AG20443 (cell line): ENCODE results near the gene CRMP1.
A peak's percentile ranks its signal among the peaks of the same experiment; 100 is the strongest.
"Not testable (repeated sequence)": the region's sequence is repeated elsewhere in the genome, so short reads cannot be mapped to it uniquely, and the experiment has no call there.

Experiments
- DNase-seq: peaks from one replicate; pipeline ENCODE4 v3.0.0; 2012; ENCODE audit warnings: low spot score, mixed read lengths

The CRMP1 gene

GRCh38 chr4:5856362-5856761, 36.5 kb downstream of the CRMP1 start:
- not testable (repeated sequence) for DNase-seq

DNA sequence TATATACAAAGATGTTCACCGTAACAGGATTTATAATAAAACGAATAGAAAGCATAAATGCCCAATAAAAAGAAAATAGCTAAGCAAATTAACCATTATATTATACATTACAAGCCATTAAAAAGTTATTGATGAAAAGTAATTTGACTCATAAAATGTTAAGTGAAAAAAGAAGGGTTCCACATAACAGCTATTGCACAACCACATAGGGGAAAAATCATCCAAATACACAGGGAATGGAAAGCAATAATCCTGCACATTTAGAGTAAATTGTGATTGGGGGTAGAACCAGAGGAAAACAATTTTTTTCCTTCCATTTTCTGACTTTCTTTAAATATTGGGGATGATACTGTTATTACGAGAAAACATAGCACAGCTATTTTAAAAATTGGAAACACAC, 38.0 kb downstream of the CRMP1 start:
- DNase-seq, result no peak

DNA sequence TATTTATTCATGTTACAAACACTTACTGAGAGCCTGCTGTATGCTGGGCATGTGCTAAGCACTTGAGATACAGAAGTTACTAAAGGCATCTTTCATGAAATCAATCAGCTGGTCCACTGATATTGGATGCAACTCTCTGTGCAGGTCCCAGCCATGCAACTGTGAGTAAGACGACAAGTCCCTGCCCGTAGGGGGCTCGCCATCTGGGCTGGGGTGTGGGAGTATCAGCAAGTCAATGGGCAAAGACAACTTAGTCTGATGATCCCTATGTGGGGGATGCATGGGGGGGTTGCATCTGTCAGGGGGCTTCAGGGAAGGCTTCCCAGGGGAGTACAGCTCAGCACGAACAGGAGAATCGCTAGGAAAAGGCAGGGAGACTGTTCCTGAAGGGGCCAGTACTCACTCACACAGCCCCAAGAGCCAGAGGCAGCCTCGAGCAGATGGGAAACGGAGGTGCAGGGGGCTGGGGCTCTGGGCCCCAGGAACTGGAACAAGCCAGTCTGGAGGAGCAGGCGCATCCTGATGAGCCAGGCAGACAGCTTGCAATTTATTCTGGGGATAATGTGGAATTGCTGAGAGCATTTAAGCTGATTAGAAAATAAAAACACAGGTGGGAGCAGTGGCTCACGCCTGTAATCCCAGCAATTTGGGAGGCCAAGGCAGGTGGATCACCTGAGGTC, 40.2 kb downstream of the CRMP1 start:
- DNase-seq, result no peak

- DNase-seq, result no peak
Observed at GRCh38 chr4:5851637-5852301, 41.1 kb downstream of the CRMP1 start.

DNA sequence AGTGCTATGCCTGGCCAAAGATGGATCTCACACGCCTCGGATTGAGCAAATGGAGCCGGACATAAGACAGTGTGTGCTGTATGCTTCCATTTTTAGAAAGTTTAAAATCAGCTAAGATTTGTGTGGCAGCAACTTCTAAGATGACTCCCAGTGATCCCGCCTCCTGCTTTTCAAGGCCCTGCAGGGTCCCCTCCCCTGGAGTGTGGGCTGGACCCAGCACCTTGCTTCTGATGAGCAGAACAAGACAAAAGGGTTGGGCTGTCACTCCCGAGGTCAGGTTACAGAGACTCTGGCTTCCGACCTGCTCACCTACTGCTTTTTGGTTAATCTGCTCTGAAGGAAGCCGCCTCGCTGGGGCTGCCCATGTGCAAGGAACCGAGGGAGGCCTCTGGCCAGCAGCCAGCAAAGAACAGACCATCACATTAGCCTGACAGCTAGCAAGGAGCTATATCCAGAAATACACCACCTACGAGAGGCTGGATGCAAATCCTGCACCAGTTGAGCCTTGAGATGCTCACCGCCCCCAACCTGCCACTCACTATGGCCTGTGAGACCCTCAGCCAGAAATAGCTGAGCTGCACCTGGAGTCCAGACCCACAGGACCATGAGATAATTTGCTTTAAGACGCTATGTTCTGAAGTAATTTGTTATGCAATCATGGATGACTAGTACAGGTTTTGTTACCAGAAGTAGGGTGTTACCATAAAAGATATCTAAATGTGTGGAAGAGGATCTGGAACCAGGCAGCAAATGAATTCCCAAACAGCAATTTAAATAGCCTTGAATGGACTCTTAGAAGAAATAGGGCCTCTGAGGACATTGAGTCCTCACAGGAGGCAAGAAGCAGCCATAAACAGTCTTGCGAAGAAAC, 47.6 kb downstream of the CRMP1 start:
- no peak for DNase-seq

DNA sequence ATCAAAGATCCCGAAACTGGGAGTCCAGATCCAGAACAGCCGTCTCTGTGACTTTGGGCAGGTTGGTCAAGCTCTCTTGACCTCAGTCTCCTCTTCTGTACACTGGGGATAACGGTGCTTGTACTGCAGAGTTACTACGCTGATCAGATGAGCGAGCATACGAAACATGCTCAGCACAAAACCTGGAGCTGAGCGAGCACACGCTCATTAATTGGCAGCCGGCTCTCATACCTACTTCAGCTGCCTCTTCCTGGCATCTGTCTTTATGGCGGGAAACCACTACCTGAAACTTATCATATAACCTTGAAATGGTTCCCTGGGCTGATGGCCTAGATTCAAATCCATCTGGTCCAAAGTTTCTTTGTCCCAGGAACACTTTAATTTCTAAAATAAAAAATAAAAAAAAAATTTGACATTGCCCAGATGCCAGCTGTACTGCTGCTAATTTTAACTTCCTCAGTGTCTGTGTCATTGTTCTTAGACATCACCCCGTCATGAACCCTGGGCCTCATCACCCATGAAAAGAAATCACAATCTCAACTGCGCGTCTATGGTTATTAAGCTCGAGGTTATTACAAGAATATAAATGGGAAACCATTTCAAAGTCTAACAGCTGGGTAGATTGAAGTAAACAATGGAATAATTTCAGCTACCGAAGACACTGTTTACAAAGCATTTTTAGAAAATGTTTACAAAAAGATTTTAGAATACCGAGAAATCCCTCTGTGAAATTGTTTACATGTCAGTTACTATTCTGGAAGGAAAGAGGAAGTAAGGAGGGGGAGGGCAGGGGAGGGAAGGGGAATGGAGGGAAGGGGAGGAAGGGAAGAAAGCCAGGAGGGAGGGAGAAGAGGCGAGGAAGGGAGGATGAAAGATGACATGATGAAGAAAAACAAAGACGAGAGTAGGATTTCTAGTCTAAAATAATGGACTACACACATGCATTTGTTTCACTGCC, 49.0 kb downstream of the CRMP1 start:
- no peak for DNase-seq

DNA sequence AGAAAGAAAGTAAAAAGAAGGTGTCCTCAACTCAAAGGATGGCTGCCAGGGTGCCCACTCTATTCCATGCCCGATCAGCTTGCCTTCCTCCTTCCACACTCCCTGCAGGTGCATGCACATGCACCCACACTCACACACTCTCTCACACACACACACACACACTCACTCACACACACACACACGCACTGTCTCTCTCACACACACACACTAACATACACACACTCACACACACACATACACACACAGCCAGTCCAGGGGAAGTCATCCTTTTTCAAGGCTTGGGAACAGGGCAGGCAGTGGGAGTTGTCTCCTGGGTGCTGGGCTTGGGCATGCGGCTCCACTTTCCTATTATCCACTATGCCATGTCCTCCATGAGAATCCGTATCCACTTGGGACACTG, 50.4 kb downstream of the CRMP1 start:
- DNase-seq, result no peak

- peak; percentile 69 for DNase-seq
Observed at GRCh38 chr4:5839751-5840674, 52.9 kb downstream of the CRMP1 start.

DNA sequence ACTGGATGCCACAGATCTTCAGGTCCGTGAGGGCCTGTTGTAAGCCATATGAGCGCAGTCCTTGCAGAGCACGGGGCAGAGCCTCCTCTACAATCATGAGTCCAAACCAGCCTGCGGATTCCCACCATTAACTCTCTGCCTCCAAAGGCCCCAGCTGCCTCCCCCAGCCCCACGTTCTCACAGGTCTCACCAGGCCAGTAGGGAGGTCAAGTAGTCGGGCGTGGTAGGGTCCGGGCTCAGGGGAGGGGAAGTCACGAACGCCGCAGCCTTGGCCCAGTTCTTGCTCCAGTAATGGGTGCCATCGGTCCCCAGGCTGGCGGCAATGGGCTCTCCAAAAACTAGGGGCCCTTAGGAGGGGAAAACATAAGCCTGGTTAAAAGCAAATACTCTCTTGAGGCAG, 53.6 kb downstream of the CRMP1 start:
- no peak for DNase-seq

- DNase-seq, result not testable (repeated sequence)
Observed at GRCh38 chr4:5837483-5837882, 55.4 kb downstream of the CRMP1 start.

DNA sequence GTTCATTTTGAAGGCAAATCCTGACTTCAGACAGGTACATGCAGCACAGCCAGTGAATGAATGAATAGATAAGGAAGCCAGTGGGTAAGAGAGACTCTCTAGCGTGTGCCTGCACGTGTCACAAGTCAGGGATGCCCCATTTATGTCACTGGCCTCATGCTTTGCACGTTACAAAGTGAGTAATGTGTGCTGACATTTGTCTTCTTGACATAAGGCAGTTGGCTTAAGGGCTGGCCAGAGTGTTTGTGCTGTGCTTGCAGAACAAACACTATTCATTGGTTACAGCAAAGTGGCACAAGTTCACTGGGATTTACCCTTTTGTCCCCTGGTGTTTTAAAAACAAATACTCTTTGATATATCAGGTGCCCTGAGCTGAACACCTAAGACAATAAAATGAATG, 55.9 kb downstream of the CRMP1 start:
- no peak for DNase-seq

DNA sequence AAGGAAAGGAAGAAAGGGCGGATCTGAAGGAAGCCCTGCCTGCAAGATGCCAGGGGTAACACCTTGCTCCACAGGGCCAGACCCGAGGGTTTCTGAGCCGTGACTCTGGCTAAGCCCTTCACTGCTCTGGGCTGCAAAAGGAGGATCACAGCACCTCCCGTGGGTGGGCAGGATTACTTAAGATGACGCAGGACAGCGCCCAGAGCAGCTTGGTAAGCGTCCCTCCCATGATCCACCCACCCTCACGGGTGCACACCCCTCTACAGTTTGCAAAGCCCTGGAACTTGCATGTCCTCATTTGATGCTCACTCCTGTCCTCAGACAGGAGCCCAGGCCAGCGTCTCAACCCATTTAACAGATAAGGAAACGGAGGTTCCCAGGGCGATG, 64.9 kb downstream of the CRMP1 start:
- DNase-seq, result no peak

DNA sequence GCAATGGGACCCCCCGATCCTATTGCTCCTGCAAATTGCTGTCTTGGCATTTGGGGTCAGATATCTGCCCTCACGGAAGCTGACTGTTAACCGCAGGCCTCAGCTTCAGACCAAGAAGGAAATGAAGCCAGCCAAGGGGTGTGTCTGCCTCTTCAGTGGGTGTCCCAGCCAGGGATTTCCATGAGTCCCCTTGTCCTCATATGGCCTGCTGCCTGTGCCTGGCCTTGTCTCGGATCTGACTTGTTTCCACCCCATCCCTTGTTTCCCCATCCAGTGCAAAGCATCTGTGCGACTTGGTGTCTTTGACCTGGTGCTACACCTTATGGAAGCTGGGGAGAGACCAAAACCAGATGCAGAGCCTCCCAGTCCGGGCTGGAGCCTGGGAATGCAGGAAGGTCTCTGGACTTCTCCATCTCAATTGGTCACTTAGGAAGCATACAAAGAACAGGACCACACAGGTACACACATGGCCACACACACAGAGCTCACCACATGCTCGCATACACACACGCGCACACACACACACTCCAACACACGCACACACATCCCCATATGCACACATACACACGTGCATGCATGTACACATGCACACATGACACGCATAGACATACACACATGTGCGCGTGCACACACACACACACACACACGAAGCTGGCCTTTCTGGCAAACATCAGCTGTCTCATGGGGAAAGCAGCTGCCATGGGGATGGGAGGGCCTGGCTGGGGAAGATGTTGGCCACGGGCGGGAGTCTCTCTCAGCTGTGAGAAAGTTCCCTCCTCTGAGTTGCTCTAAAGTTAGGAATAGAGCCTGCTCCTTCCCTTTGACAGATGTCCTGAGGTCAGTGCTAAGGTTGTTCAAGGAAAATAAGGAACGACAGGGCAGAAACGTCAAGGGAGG, 65.5 kb downstream of the CRMP1 start:
- DNase-seq, result peak; percentile 78

- no peak for DNase-seq
Observed at GRCh38 chr4:5826437-5827107, 66.3 kb downstream of the CRMP1 start.

- DNase-seq, result no peak
Observed at GRCh38 chr4:5825321-5826041, 67.4 kb downstream of the CRMP1 start.

DNA sequence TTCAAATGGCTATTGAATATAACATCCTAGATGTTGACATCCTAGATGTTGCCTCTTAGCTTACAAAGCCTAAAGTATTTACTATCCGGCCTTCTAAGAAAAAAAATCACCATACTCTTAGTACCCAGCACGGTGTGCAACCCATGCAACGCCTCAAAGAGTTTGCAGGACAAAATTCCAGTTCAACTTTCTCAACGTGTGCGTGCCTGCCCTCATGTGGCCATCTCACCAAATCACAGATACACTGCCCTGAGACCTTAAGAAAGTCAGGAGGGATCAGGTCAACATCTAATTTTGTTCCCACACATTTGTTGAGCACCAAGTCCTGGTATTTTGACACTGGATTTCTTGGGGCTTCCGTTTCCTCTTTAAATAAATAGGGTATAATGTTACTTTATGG, 68.3 kb downstream of the CRMP1 start:
- peak; percentile 76 for DNase-seq

- no peak for DNase-seq
Observed at GRCh38 chr4:5824227-5824626, 68.7 kb downstream of the CRMP1 start.

- no peak for DNase-seq
Observed at GRCh38 chr4:5823542-5824211, 69.2 kb downstream of the CRMP1 start.
